ENCODE measurements around the gene C12orf43. TPM values are rescaled to one million over a fixed set of nuclear protein-coding genes. Genes with fewer than 3 reads are reported as not detected.

C12orf43 gene
- total RNA-seq, 1 experiment from 2014 or later, result 35.4 TPM

DNA sequence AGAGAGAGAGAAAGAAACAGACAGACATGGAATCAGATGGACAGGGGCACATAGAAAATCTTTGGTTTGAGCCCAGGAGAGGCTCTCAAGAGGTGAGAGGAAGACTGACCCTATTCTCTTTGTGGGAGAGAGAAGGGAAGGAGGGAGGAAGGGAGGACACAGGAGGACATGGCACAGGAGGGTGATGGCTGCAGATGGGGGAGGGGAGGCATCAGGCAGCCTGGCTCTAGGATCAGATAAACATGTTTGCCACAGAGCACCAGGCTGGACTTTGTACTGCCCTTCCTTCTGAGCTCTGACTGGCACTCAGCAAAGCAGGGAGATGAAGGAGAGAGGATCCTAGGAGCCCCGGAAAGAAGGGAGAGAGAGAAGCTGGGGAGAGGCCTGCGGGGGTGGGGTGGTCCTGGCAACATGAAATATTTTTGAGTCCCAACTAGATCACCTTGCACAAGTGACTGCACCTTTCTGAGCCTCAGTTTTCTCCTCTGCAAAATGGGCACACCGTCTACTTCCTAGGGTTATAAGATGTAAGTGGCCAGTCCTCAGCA lies 31.9 kb downstream of the C12orf43 start:
- no peak overlapping the region for H3K9ac ChIP-seq (ENCODE audit: low read length)
- H3K9me3 ChIP-seq (ENCODE audit: low read length), result no peaks in the 10 kb centered on the region
- intact Hi-C loops (cut with micrococcal nuclease), result no loop called here
- no peak overlapping the region for H3K4me2 ChIP-seq (ENCODE audit: low read length)
- H3K27ac ChIP-seq (ENCODE audit: low read length), result no peak overlapping the region
- ATAC-seq, result no peak
- no peak overlapping the region for H3K4me3 ChIP-seq (ENCODE audit: low read length)
- no peaks in the 10 kb centered on the region for H3K79me2 ChIP-seq (ENCODE audit: low read length)
- no peaks in the 10 kb centered on the region for H3K9me2 ChIP-seq (replicated peaks; ENCODE audit: low read length)
- CTCF ChIA-PET, result interaction anchor here (0.6 kb wide), 1 partner anchor 189 kb away, joined by 3 read pairs; no protein-coding TSS in a partner anchor
- no peaks in the 10 kb centered on the region for H4K20me1 ChIP-seq (ENCODE audit: low read length)
- no peaks in the 10 kb centered on the region for H3K36me3 ChIP-seq (ENCODE audit: low read depth, low read length)
- no peak overlapping the region; the same call in 1 of the 2 replicates for H2AFZ ChIP-seq (ENCODE audit: low read length)
- POLR2A ChIA-PET (ENCODE audit: unreplicated experiment), result no interaction called here
- H3F3A ChIP-seq (ENCODE audit: low read length, unreplicated experiment), result no peaks in the 10 kb centered on the region
- H3K4me1 ChIP-seq (ENCODE audit: insufficient read depth, low read length), result no peaks in the 10 kb centered on the region
- no peaks in the 10 kb centered on the region for H3K27me3 ChIP-seq (ENCODE audit: low read length)
- TF ChIP-seq, protein P1, sequence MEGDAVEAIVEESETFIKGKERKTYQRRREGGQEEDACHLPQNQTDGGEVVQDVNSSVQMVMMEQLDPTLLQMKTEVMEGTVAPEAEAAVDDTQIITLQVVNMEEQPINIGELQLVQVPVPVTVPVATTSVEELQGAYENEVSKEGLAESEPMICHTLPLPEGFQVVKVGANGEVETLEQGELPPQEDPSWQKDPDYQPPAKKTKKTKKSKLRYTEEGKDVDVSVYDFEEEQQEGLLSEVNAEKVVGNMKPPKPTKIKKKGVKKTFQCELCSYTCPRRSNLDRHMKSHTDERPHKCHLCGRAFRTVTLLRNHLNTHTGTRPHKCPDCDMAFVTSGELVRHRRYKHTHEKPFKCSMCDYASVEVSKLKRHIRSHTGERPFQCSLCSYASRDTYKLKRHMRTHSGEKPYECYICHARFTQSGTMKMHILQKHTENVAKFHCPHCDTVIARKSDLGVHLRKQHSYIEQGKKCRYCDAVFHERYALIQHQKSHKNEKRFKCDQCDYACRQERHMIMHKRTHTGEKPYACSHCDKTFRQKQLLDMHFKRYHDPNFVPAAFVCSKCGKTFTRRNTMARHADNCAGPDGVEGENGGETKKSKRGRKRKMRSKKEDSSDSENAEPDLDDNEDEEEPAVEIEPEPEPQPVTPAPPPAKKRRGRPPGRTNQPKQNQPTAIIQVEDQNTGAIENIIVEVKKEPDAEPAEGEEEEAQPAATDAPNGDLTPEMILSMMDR (conservative IDR thresholded peaks at IDR 0.05; ENCODE audit: low read depth, low read length), result no peak
- TF ChIP-seq EZH2 (IDR thresholded peaks at IDR 0.05; ENCODE audit: low read length, unreplicated experiment) (no peak), EZH2phosphoT487 (IDR thresholded peaks at IDR 0.05; ENCODE audit: borderline replicate concordance, low read length) (no peak)
- no peak for DNase-seq
- BruUV-seq (replicated peaks), result no TSS peak

DNA sequence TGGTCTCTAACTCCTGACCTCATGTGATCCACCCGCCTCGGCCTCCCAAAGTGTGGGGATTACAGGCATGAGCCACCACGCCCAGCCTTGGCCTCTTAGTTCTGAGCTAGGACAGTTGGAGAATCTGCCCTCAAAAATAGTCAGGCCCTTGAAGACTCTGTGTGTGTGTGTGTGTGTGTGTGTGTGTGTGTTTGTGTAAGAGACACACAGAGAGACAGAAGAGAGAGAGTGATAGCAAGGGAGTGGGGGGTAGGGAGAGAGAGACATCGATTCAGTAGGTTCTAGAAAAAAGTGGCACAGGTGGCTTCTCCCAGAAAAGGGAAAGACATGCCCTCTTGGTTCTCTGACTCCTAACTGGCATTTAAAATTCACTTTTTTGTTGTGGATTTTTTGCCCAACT lies 32.5 kb downstream of the C12orf43 start:
- Histone ChIP-seq H3K4me3 (ENCODE audit: low read length) (no peak overlapping the region), H3F3A (ENCODE audit: low read length, unreplicated experiment) (no peaks in the 10 kb centered on the region), H2AFZ (ENCODE audit: low read length) (no peak overlapping the region), H3K27me3 (ENCODE audit: low read length) (no peaks in the 10 kb centered on the region), H3K4me2 (ENCODE audit: low read length) (no peak overlapping the region), H3K9ac (ENCODE audit: low read length) (no peak overlapping the region), H3K36me3 (ENCODE audit: low read depth, low read length) (no peaks in the 10 kb centered on the region), H3K4me1 (ENCODE audit: insufficient read depth, low read length) (no peaks in the 10 kb centered on the region), H3K27ac (ENCODE audit: low read length) (no peak overlapping the region), H3K9me2 (replicated peaks; ENCODE audit: low read length) (no peaks in the 10 kb centered on the region), H3K79me2 (ENCODE audit: low read length) (no peaks in the 10 kb centered on the region), H3K9me3 (ENCODE audit: low read length) (no peaks in the 10 kb centered on the region), H4K20me1 (ENCODE audit: low read length) (no peaks in the 10 kb centered on the region)
- no TSS peak for BruUV-seq (replicated peaks)
- ChIA-PET POLR2A (ENCODE audit: unreplicated experiment) (interaction anchor here (0.6 kb wide), 1 partner anchor 46 kb away, joined by 5 read pairs; no protein-coding TSS in a partner anchor), CTCF (interaction anchor here (0.6 kb wide), 1 partner anchor 188 kb away, joined by 3 read pairs; no protein-coding TSS in a partner anchor)
- TF ChIP-seq, protein P1 (conservative IDR thresholded peaks at IDR 0.05; ENCODE audit: low read depth, low read length), result no peak
- TF ChIP-seq EZH2phosphoT487 (IDR thresholded peaks at IDR 0.05; ENCODE audit: borderline replicate concordance, low read length) (no peak), EZH2 (IDR thresholded peaks at IDR 0.05; ENCODE audit: low read length, unreplicated experiment) (no peak)
- ATAC-seq, result no peak
- intact Hi-C loops (cut with micrococcal nuclease), result no loop called here
- no peak for DNase-seq

DNA sequence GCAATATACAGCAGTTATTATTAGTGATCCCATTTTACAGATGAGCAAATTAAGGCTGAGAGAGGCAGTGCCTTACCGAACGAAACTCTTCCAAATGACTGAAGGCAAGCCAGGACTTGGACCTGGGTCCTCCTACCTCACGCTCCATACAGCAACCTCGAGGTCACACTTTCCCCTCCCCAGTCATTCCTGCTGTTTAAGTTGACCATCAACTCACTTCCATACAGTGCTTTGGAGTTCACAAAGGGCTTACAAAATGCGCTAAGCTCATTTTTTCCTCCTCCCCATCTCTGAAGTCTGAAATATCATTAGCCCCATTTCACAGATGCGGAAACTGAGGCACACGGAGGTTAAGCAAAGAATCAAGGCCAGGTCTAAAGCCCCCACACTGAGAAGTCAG lies 33.6 kb downstream of the C12orf43 start:
- CTCF ChIA-PET, result no interaction called here
- Histone ChIP-seq H3K9me2 (replicated peaks; ENCODE audit: low read length) (no peaks in the 10 kb centered on the region), H3K79me2 (ENCODE audit: low read length) (no peaks in the 10 kb centered on the region), H3K4me2 (ENCODE audit: low read length) (no peak overlapping the region), H2AFZ (ENCODE audit: low read length) (no peak overlapping the region), H3K27ac (ENCODE audit: low read length) (no peak overlapping the region), H3K4me1 (ENCODE audit: insufficient read depth, low read length) (no peaks in the 10 kb centered on the region), H3K9ac (ENCODE audit: low read length) (no peak overlapping the region), H3K4me3 (ENCODE audit: low read length) (no peak overlapping the region), H3K27me3 (ENCODE audit: low read length) (no peaks in the 10 kb centered on the region), H3F3A (ENCODE audit: low read length, unreplicated experiment) (no peaks in the 10 kb centered on the region), H3K9me3 (ENCODE audit: low read length) (no peaks in the 10 kb centered on the region), H3K36me3 (ENCODE audit: low read depth, low read length) (no peaks in the 10 kb centered on the region), H4K20me1 (ENCODE audit: low read length) (no peaks in the 10 kb centered on the region)
- POLR2A ChIA-PET (ENCODE audit: unreplicated experiment), result interaction anchor here (0.6 kb wide), 1 partner anchor 80 kb away, joined by 3 read pairs; no protein-coding TSS in a partner anchor
- intact Hi-C loops (cut with micrococcal nuclease), result no loop called here
- TF ChIP-seq EZH2 (IDR thresholded peaks at IDR 0.05; ENCODE audit: low read length, unreplicated experiment) (no peak), EZH2phosphoT487 (IDR thresholded peaks at IDR 0.05; ENCODE audit: borderline replicate concordance, low read length) (no peak)
- TF ChIP-seq, protein P1 (conservative IDR thresholded peaks at IDR 0.05; ENCODE audit: low read depth, low read length), result no peak
- no TSS peak for BruUV-seq (replicated peaks)
- ATAC-seq (no peak), DNase-seq (no peak)
